ENCODE measurements around the gene CAMSAP2.

The CAMSAP2 gene

GRCh38 chr1:200901796-200902444 lies 163.2 kb downstream of the CAMSAP2 start:
- no peak overlapping the region for H3K4me3 ChIP-seq (ENCODE audit: control insufficient read depth, low read depth, low read length)
- TF ChIP-seq, protein P1, sequence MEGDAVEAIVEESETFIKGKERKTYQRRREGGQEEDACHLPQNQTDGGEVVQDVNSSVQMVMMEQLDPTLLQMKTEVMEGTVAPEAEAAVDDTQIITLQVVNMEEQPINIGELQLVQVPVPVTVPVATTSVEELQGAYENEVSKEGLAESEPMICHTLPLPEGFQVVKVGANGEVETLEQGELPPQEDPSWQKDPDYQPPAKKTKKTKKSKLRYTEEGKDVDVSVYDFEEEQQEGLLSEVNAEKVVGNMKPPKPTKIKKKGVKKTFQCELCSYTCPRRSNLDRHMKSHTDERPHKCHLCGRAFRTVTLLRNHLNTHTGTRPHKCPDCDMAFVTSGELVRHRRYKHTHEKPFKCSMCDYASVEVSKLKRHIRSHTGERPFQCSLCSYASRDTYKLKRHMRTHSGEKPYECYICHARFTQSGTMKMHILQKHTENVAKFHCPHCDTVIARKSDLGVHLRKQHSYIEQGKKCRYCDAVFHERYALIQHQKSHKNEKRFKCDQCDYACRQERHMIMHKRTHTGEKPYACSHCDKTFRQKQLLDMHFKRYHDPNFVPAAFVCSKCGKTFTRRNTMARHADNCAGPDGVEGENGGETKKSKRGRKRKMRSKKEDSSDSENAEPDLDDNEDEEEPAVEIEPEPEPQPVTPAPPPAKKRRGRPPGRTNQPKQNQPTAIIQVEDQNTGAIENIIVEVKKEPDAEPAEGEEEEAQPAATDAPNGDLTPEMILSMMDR (IDR thresholded peaks at IDR 0.05; ENCODE audit: control insufficient read depth, insufficient read depth, low read depth, low read length, missing control alignments), result no peak
- DNase-seq (ENCODE audit: low read depth), result no peak

DNA sequence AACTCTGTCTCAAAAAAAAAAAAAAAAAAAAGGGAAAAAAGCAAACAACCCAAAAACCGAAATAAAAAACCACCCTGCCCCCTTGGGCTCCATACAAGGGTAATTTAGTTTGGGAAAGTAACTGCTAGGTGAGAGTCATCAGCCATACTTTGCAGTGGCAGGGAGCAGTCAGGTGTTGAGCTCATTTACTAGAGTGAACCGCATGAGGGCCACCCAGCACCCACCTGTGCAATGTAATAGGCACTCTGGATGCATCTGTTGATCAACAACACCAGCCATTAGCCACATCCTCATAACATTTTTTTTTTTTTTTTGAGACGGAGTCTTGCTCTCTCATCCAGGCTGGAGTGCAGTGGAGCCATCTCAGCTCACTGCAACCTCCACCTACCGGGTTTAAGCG lies 165.1 kb downstream of the CAMSAP2 start:
- no peak for DNase-seq (ENCODE audit: low read depth)
- TF ChIP-seq, protein P1 (IDR thresholded peaks at IDR 0.05; ENCODE audit: control insufficient read depth, insufficient read depth, low read depth, low read length, missing control alignments), result no peak
- H3K4me3 ChIP-seq (ENCODE audit: control insufficient read depth, low read depth, low read length), result no peak overlapping the region

- TF ChIP-seq, protein P1 (IDR thresholded peaks at IDR 0.05; ENCODE audit: control insufficient read depth, insufficient read depth, low read depth, low read length, missing control alignments), result no peak
Measured at GRCh38 chr1:200904772-200905171, 166.1 kb downstream of the CAMSAP2 start.

GRCh38 chr1:200905411-200906052 lies 166.8 kb downstream of the CAMSAP2 start:
- no peak for DNase-seq (ENCODE audit: low read depth)
- no peak overlapping the region for H3K4me3 ChIP-seq (ENCODE audit: control insufficient read depth, low read depth, low read length)
- TF ChIP-seq, protein P1 (IDR thresholded peaks at IDR 0.05; ENCODE audit: control insufficient read depth, insufficient read depth, low read depth, low read length, missing control alignments), result no peak

More at GRCh38 chr1:200904772-200905171, 166.1 kb downstream of the CAMSAP2 start:
- no peak overlapping the region for H3K4me3 ChIP-seq (ENCODE audit: control insufficient read depth, low read depth, low read length)
- DNase-seq (ENCODE audit: low read depth), result no peak

DNA sequence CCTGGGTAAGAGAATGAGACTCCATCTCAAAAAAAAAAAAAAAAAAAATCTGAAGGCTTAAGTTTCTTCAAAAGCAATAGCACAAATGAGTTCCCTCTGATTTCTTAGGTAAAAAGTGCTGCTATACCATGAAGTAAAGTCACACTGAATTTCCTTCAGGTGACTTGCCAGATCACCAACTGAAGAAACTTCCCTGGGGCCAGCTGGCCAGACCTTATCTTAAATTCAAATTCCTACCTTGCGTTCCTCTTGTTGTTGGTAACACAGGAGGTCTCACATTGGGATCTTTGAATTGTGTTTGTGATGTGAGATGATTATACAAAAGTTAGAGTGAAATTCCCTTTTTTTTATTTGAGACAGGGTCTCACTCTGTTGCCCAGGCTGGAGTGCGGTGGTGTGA lies 167.8 kb downstream of the CAMSAP2 start:
- TF ChIP-seq, protein P1 (IDR thresholded peaks at IDR 0.05; ENCODE audit: control insufficient read depth, insufficient read depth, low read depth, low read length, missing control alignments), result no peak
- DNase-seq (ENCODE audit: low read depth), result no peak
- H3K4me3 ChIP-seq (ENCODE audit: control insufficient read depth, low read depth, low read length), result no peak overlapping the region

GRCh38 chr1:200907611-200908097 lies 169.0 kb downstream of the CAMSAP2 start:
- H3K4me3 ChIP-seq (ENCODE audit: control insufficient read depth, low read depth, low read length), result no peak overlapping the region
- TF ChIP-seq, protein P1 (IDR thresholded peaks at IDR 0.05; ENCODE audit: control insufficient read depth, insufficient read depth, low read depth, low read length, missing control alignments), result no peak
- DNase-seq (ENCODE audit: low read depth), result no peak

All from AG09309 (cell line).